GM21515 (cell line): ENCODE data around the gene KIAA1217.

Experiments used
- ATAC-seq: cut with Tn5 transposase; IDR thresholded peaks from one replicate; pipeline ENCODE4 v1.9.1; 2021; ENCODE audit not compliant: unreplicated experiment

KIAA1217 gene

GRCh38 chr10:24394461-24395190 lies 185.7 kb downstream of the KIAA1217 start:
- peak; percentile 76 for ATAC-seq

- ATAC-seq, result no peak
Observed at GRCh38 chr10:24396396-24396795, 187.5 kb downstream of the KIAA1217 start.

- no peak for ATAC-seq
Observed at GRCh38 chr10:24397662-24398061, 188.7 kb downstream of the KIAA1217 start.

GRCh38 chr10:24404567-24404966 lies 195.6 kb downstream of the KIAA1217 start:
- ATAC-seq, result no peak

GRCh38 chr10:24405635-24406034 lies 196.7 kb downstream of the KIAA1217 start:
- no peak for ATAC-seq

- ATAC-seq, result no peak
Observed at GRCh38 chr10:24406809-24407483, 198.0 kb downstream of the KIAA1217 start.

GRCh38 chr10:24407928-24408327 lies 199.0 kb downstream of the KIAA1217 start:
- no peak for ATAC-seq

- no peak for ATAC-seq
Observed at GRCh38 chr10:24408365-24408764, 199.4 kb downstream of the KIAA1217 start.

GRCh38 chr10:24414597-24414996 lies 205.7 kb downstream of the KIAA1217 start:
- ATAC-seq, result no peak

- no peak for ATAC-seq
Observed at GRCh38 chr10:24415455-24416125, 206.7 kb downstream of the KIAA1217 start.

- ATAC-seq, result no peak
Observed at GRCh38 chr10:24416248-24416647, 207.3 kb downstream of the KIAA1217 start.

- ATAC-seq, result no peak
Observed at GRCh38 chr10:24417053-24417452, 208.1 kb downstream of the KIAA1217 start.

GRCh38 chr10:24418532-24418931 lies 209.6 kb downstream of the KIAA1217 start:
- no peak for ATAC-seq

GRCh38 chr10:24419066-24419465 lies 210.1 kb downstream of the KIAA1217 start:
- no peak for ATAC-seq

GRCh38 chr10:24425151-24425550 lies 216.2 kb downstream of the KIAA1217 start:
- no peak for ATAC-seq

- no peak for ATAC-seq
Observed at GRCh38 chr10:24427678-24428409, 218.9 kb downstream of the KIAA1217 start.

GRCh38 chr10:24428410-24428782 lies 219.5 kb downstream of the KIAA1217 start:
- ATAC-seq, result no peak

- no peak for ATAC-seq
Observed at GRCh38 chr10:24430591-24430990, 221.7 kb downstream of the KIAA1217 start.

GRCh38 chr10:24432478-24433416 lies 223.8 kb downstream of the KIAA1217 start:
- ATAC-seq, result no peak

GRCh38 chr10:24433705-24434104 lies 224.8 kb downstream of the KIAA1217 start:
- no peak for ATAC-seq
